Measurements from ENCODE around the gene C5orf34. TPM values are rescaled to one million over a fixed set of nuclear protein-coding genes. Genes with fewer than 3 reads are reported as not detected.
A peak's percentile ranks its signal among the peaks of the same experiment; 100 is the strongest.
"Not testable (repeated sequence)": the region's sequence is repeated elsewhere in the genome, so short reads cannot be mapped to it uniquely, and the experiment has no call there.

Gene C5orf34
- total and polyA plus RNA-seq, 10 donors = 1.2 to 4.3 (median 2.5) TPM

- H3K4me3 ChIP-seq = peak overlapping the region in 1 of 8 donors; percentile 94
- WGBS, 5 donors = 86 to 100% (median 94%) methylated on average over 1 of the region's 1 CpG
- H3K27me3 ChIP-seq (replicated peaks in 1 of 7) = no peaks in the 10 kb centered on the region
- TF ChIP-seq CTCF (IDR thresholded peaks at IDR 0.05 in 8 of 11, conservative IDR thresholded peaks at IDR 0.05 in 3 of 11) = no peak
- TF ChIP-seq POLR2AphosphoS5 (IDR thresholded peaks at IDR 0.05) = no peak
- TF ChIP-seq POLR2A (IDR thresholded peaks at IDR 0.05) = no peak
- H3K27ac ChIP-seq = no peak overlapping the region
- intact Hi-C loops (cut with DNase I; ENCODE audit: low total_unique reads) = no loop called here
- peaks cover 39 to 73% (median 62%) of the 10 kb centered on the region in 6 donors for H3K4me1 ChIP-seq
- H3K9me3 ChIP-seq = no peaks in the 10 kb centered on the region
- peaks cover 0 to 56% (median 9%) of the 10 kb centered on the region in 6 donors for H3K36me3 ChIP-seq
- no peak for DNase-seq
Measured at GRCh38 chr5:43554497-43554896, 39.5 kb upstream of the C5orf34 start.

GRCh38 chr5:43553381-43553780, 38.4 kb upstream of the C5orf34 start:
- intact Hi-C loops (cut with DNase I; ENCODE audit: low total_unique reads) = no loop called here
- no peak overlapping the region for H3K4me3 ChIP-seq
- 61 to 93% (median 78%) methylated on average over 2 of the region's 2 CpGs for WGBS, 5 donors
- no peaks in the 10 kb centered on the region for H3K9me3 ChIP-seq
- no peaks in the 10 kb centered on the region for H3K27me3 ChIP-seq (replicated peaks in 1 of 7)
- TF ChIP-seq CTCF (IDR thresholded peaks at IDR 0.05 in 8 of 11, conservative IDR thresholded peaks at IDR 0.05 in 3 of 11) (no peak), POLR2AphosphoS5 (IDR thresholded peaks at IDR 0.05) (no peak), POLR2A (IDR thresholded peaks at IDR 0.05) (no peak)
- no peak for DNase-seq
- H3K36me3 ChIP-seq = peaks cover 0 to 67% (median 11%) of the 10 kb centered on the region in 6 donors
- H3K27ac ChIP-seq = no peak overlapping the region
- H3K4me1 ChIP-seq = peaks cover 39 to 81% (median 62%) of the 10 kb centered on the region in 6 donors

- Histone ChIP-seq H3K27me3 (replicated peaks in 1 of 7) (no peaks in the 10 kb centered on the region), H3K27ac (no peak overlapping the region), H3K4me1 (peaks cover 39 to 71% (median 54%) of the 10 kb centered on the region in 6 donors), H3K9me3 (no peaks in the 10 kb centered on the region), H3K36me3 (peaks cover 0 to 84% (median 20%) of the 10 kb centered on the region in 6 donors), H3K4me3 (no peak overlapping the region)
- no peak for DNase-seq
- intact Hi-C loops (cut with DNase I; ENCODE audit: low total_unique reads) = no loop called here
- no peak for TF ChIP-seq POLR2AphosphoS5 (IDR thresholded peaks at IDR 0.05)
- no peak for TF ChIP-seq CTCF (IDR thresholded peaks at IDR 0.05 in 8 of 11, conservative IDR thresholded peaks at IDR 0.05 in 3 of 11)
- TF ChIP-seq POLR2A (IDR thresholded peaks at IDR 0.05) = no peak
- WGBS, 5 donors = 54 to 65% (median 63%) methylated on average over 2 of the region's 2 CpGs
Measured at GRCh38 chr5:43551731-43552130, 36.8 kb upstream of the C5orf34 start.

- peaks cover 0 to 100% (median 44%) of the 10 kb centered on the region in 6 donors for H3K36me3 ChIP-seq
- intact Hi-C loops (cut with DNase I; ENCODE audit: low total_unique reads); H3K27ac ChIP-seq; DNase-seq; H3K27me3 ChIP-seq (replicated peaks in 1 of 7); H3K9me3 ChIP-seq; H3K4me3 ChIP-seq: not testable (repeated sequence)
- WGBS, 5 donors = 88 to 98% (median 93%) methylated on average over 8 of the region's 8 CpGs
- peaks cover 22 to 56% (median 36%) of the 10 kb centered on the region in 6 donors for H3K4me1 ChIP-seq
Measured at GRCh38 chr5:43549272-43549671, 34.3 kb upstream of the C5orf34 start.

- H3K4me1 ChIP-seq = peaks cover 14 to 47% (median 27%) of the 10 kb centered on the region in 6 donors
- 89 to 95% (median 91%) methylated on average over 5 of the region's 5 CpGs for WGBS, 5 donors
- no peaks in the 10 kb centered on the region for H3K27me3 ChIP-seq (replicated peaks in 1 of 7)
- DNase-seq = no peak
- peaks cover 0 to 100% (median 45%) of the 10 kb centered on the region in 6 donors for H3K36me3 ChIP-seq
- no peak overlapping the region for H3K4me3 ChIP-seq
- intact Hi-C loops (cut with DNase I; ENCODE audit: low total_unique reads) = no loop called here
- TF ChIP-seq POLR2AphosphoS5 (IDR thresholded peaks at IDR 0.05) (no peak), POLR2A (IDR thresholded peaks at IDR 0.05) (no peak), CTCF (IDR thresholded peaks at IDR 0.05 in 8 of 11, conservative IDR thresholded peaks at IDR 0.05 in 3 of 11) (no peak)
- no peak overlapping the region for H3K27ac ChIP-seq
- H3K9me3 ChIP-seq = no peaks in the 10 kb centered on the region
Measured at GRCh38 chr5:43548358-43548757, 33.4 kb upstream of the C5orf34 start.

Data from spleen (tissue), 11 donors.